HK-2 (cell line): Measurements from ENCODE around the gene DCHS2.

ENCODE experiments used
- DNase-seq: peaks from one replicate; pipeline ENCODE4 v3.0.0-alpha.2; 2018; ENCODE audit not compliant: unreplicated experiment

Gene DCHS2

GRCh38 chr4:154317201-154317999 is 174.2 kb downstream of the DCHS2 start:
- DNase-seq, result no peak

- no peak for DNase-seq
These were observed 175.9 kb downstream of the DCHS2 start for GRCh38 chr4:154315741-154316140.

- no peak for DNase-seq
These were observed 177.4 kb downstream of the DCHS2 start for GRCh38 chr4:154314248-154314647.

- no peak for DNase-seq
These were observed 178.5 kb downstream of the DCHS2 start for GRCh38 chr4:154313004-154313585.

GRCh38 chr4:154312246-154312645 is 179.4 kb downstream of the DCHS2 start:
- DNase-seq, result peak; percentile 65

GRCh38 chr4:154310578-154310977 is 181.0 kb downstream of the DCHS2 start:
- DNase-seq, result no peak

GRCh38 chr4:154308207-154308606 is 183.4 kb downstream of the DCHS2 start:
- no peak for DNase-seq

GRCh38 chr4:154307451-154307850 is 184.1 kb downstream of the DCHS2 start:
- DNase-seq, result no peak

GRCh38 chr4:154305616-154306015 is 186.0 kb downstream of the DCHS2 start:
- DNase-seq, result no peak

GRCh38 chr4:154304679-154305078 is 186.9 kb downstream of the DCHS2 start:
- no peak for DNase-seq

GRCh38 chr4:154294652-154295350 is 196.8 kb downstream of the DCHS2 start:
- no peak for DNase-seq

- no peak for DNase-seq
These were observed 198.2 kb downstream of the DCHS2 start for GRCh38 chr4:154293427-154293826.

- no peak for DNase-seq
These were observed 199.0 kb downstream of the DCHS2 start for GRCh38 chr4:154292589-154292988.

GRCh38 chr4:154277172-154277571 is 214.4 kb downstream of the DCHS2 start:
- DNase-seq, result no peak

GRCh38 chr4:154276496-154276895 is 215.1 kb downstream of the DCHS2 start:
- DNase-seq, result no peak

GRCh38 chr4:154254999-154255398 is 236.6 kb downstream of the DCHS2 start:
- DNase-seq, result no peak

GRCh38 chr4:154234576-154234975 is 257.0 kb downstream of the DCHS2 start:
- no peak for DNase-seq

GRCh38 chr4:154231806-154232478 is 259.7 kb downstream of the DCHS2 start:
- DNase-seq, result no peak

- no peak for DNase-seq
These were observed 260.9 kb downstream of the DCHS2 start for GRCh38 chr4:154230723-154231122.

GRCh38 chr4:154230091-154230490 is 261.5 kb downstream of the DCHS2 start:
- no peak for DNase-seq

- DNase-seq, result no peak
These were observed 268.7 kb downstream of the DCHS2 start for GRCh38 chr4:154222875-154223274.

GRCh38 chr4:154218051-154218450 is 273.5 kb downstream of the DCHS2 start:
- no peak for DNase-seq
